HEK293T (cell line): ENCODE data around the gene MACC1.

Experiments used
- CTCF ChIA-PET: fragments of 350-600 bp; formaldehyde crosslinking; extraction: SDS; loops from one replicate; lab custom pipeline; 2021; ENCODE audit warnings: antibody characterized with exemption, inconsistent platforms; lab: Yijun Ruan, JAX
- POLR2A ChIA-PET: fragments of 350-600 bp; formaldehyde crosslinking; extraction: SDS; loops from one replicate; lab custom pipeline; 2020; ENCODE audit warnings: antibody characterized with exemption, inconsistent platforms; lab: Yijun Ruan, JAX
- DNase-seq: peaks from one replicate; pipeline ENCODE4 v3.0.0; 2012; ENCODE audit warnings: mixed read lengths; ENCODE audit errors: extremely low spot score
- ARNT ChIP-seq: fragments of 450-650 bp; IDR thresholded peaks from 2 replicates; pipeline ENCODE4 v1.6.1; 2017; ENCODE audit warnings: mild to moderate bottlenecking
- BHLHE40 ChIP-seq: fragments of 450-650 bp; IDR thresholded peaks from 2 replicates; pipeline ENCODE4 v1.6.1; 2016; ENCODE audit warnings: mild to moderate bottlenecking, moderate library complexity, borderline replicate concordance
- CTBP1 ChIP-seq: fragments of 450-650 bp; IDR thresholded peaks from 2 replicates; pipeline ENCODE4 v1.6.1; 2016; ENCODE audit warnings: borderline replicate concordance
- ELF4 ChIP-seq: fragments of 450-650 bp; IDR thresholded peaks from 2 replicates; pipeline ENCODE4 v1.6.1; 2017; ENCODE audit warnings: antibody characterized with exemption
- FOXA1 ChIP-seq: fragments of 450-650 bp; IDR thresholded peaks from 2 replicates; pipeline ENCODE4 v1.6.1; 2016; ENCODE audit warnings: mild to moderate bottlenecking
- FOXK2 ChIP-seq: fragments of 450-650 bp; IDR thresholded peaks from 2 replicates; pipeline ENCODE4 v1.6.1; 2016; ENCODE audit warnings: mild to moderate bottlenecking
- FOXM1 ChIP-seq: fragments of 450-650 bp; IDR thresholded peaks from 2 replicates; pipeline ENCODE4 v1.6.1; 2017; ENCODE audit warnings: mild to moderate bottlenecking, borderline replicate concordance
- HDGF ChIP-seq: fragments of 450-650 bp; IDR thresholded peaks from 2 replicates; pipeline ENCODE4 v1.6.1; 2017; ENCODE audit warnings: antibody characterized with exemption, borderline replicate concordance
- L3MBTL2 ChIP-seq: fragments of 450-650 bp; conservative IDR thresholded peaks from 2 replicates; pipeline ENCODE4 v1.6.1; 2016; ENCODE audit warnings: mild to moderate bottlenecking
- LEF1 ChIP-seq: fragments of 450-650 bp; IDR thresholded peaks from 2 replicates; pipeline ENCODE4 v1.6.1; 2017; ENCODE audit warnings: mild to moderate bottlenecking, borderline replicate concordance
- NFRKB ChIP-seq: fragments of 450-650 bp; IDR thresholded peaks from 2 replicates; pipeline ENCODE4 v1.6.1; 2016; ENCODE audit warnings: mild to moderate bottlenecking, moderate library complexity
- SP1 ChIP-seq: fragments of 450-650 bp; IDR thresholded peaks from 2 replicates; pipeline ENCODE4 v1.6.1; 2017
- SUZ12 ChIP-seq: fragments of 450-650 bp; IDR thresholded peaks from 2 replicates; pipeline ENCODE4 v1.6.1; 2016; ENCODE audit warnings: mild to moderate bottlenecking
- TARDBP ChIP-seq: fragments of 450-650 bp; IDR thresholded peaks from 2 replicates; pipeline ENCODE4 v1.6.1; 2016
- ZNF384 ChIP-seq: fragments of 450-650 bp; IDR thresholded peaks from 2 replicates; pipeline ENCODE4 v1.6.1; 2016
- TF ChIP-seq, protein P1 (sequence below): fragments of 450-650 bp; IDR thresholded peaks from 2 replicates; pipeline ENCODE4 v1.6.1; 2016

Gene MACC1

DNA sequence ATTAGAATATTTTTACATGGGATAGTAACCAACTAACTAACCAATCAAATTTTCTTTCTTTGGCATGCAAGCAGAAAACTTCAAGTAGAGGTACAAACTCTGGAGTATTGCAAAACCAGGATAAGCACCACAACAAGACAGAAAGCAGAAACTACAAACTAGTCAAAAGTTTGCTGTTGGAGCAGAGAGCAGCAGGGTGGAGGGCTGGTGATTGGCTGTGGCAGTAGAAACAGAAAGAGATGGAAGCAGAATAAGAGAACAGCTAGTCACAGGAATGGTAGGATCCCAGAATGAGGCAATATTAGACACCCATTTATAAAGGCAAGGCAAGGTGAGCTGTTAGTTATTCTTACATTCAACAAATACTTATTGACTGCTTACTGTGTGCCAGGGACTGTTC is 6.8 kb upstream of the MACC1 start:
- DNase-seq, result no peak
- CTCF ChIA-PET, result no interaction called here
- POLR2A ChIA-PET, result no interaction called here
- TF ChIP-seq, protein P1, sequence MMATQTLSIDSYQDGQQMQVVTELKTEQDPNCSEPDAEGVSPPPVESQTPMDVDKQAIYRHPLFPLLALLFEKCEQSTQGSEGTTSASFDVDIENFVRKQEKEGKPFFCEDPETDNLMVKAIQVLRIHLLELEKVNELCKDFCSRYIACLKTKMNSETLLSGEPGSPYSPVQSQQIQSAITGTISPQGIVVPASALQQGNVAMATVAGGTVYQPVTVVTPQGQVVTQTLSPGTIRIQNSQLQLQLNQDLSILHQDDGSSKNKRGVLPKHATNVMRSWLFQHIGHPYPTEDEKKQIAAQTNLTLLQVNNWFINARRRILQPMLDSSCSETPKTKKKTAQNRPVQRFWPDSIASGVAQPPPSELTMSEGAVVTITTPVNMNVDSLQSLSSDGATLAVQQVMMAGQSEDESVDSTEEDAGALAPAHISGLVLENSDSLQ, result no peak
- no peak for TF ChIP-seq LEF1
- TF ChIP-seq ARNT, result no peak
- no peak for TF ChIP-seq SP1
- TF ChIP-seq FOXK2, result no peak
- no peak for TF ChIP-seq ZNF384
- no peak for TF ChIP-seq L3MBTL2
- TF ChIP-seq HDGF, result no peak
- no peak for TF ChIP-seq ELF4
- no peak for TF ChIP-seq TARDBP
- no peak for TF ChIP-seq BHLHE40
- TF ChIP-seq FOXM1, result no peak
- TF ChIP-seq SUZ12, result no peak
- TF ChIP-seq FOXA1, result no peak

DNA sequence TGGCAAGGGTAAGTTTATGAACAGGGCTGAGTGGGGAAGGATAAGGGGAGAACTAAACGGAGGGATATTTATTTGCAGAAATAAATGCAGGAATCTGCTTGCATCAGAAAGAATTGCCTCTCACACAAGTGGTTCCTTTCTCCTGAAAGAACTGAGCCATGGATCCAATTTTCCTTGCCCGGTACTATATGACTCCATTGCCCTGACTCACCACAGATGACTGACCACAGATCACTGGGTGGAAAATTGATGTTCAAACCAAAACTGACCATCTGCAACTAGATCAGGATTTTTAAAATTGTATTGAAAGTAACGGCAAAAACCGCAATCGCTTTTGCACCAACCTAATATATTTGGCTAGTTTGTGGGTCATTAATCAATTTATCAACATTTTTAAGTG is 6.2 kb upstream of the MACC1 start:
- ChIA-PET POLR2A (no interaction called here), CTCF (no interaction called here)
- TF ChIP-seq FOXA1, result no peak
- no peak for TF ChIP-seq FOXM1
- DNase-seq, result no peak

DNA sequence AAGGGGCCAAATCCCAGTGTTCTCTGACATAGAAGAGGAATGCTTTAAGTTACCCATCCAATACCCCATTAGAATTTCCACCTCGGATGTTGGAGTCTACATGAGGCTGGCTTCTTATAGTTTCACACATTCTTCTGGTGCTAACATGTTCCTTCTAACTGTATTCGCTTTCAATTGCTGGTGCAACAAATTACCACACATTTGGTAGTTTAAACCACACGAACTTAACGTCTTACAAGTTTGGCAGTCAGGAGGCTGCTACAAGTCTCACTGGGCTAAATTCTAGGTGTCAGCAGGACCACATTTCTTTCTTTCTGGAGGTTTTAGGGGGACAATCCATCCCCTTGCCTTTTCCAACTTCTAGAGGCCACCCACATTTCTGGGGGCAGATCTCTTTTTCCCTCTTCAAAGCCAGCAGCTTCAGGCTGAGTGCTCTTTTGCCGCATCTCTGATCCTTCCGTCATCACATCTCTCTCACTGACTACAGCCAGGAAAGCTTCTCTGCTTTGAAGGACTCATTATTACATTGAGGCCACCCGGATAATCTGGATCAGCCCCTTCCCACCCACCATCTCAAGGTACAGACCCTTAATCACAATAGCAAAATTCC is 5.1 kb upstream of the MACC1 start:
- no peak for DNase-seq
- POLR2A ChIA-PET, result no interaction called here
- CTCF ChIA-PET, result no interaction called here
- TF ChIP-seq FOXM1 (no peak), ZNF384 (no peak), FOXK2 (no peak), CTBP1 (no peak), HDGF (no peak), FOXA1 (no peak), BHLHE40 (no peak), LEF1 (no peak), SUZ12 (no peak), SP1 (no peak), L3MBTL2 (no peak), NFRKB (no peak), ARNT (no peak), ELF4 (no peak), TARDBP (no peak)
- TF ChIP-seq, protein P1, result no peak

DNA sequence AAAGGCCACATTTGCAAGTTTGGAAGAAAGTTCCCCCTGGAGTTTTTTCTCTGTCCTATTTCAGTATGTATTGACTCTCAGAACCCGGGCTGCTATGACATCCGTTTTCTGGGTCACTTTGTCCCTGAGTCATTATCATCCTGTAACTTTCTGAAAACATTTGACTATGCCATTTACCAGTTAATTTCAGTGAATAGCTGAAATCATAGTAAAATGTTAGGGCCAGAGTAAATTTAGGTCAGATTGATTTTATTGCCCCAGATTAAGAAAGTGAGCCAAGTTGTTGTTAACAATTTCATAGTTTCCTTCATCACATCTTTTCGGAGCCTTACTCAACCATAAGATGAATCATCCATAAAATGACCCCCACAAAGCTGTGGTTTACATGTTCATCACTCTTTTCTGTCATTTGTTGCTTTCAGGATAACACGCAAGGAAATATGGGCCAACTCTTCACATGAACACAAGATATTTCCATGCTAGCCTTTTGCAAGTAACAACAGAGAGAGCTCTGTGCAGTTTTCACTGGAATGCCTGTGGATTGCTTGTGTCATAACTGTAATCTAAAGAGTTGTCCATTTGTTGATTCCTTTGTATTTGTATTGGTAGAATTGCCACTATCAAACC is 3.9 kb upstream of the MACC1 start:
- no peak for DNase-seq
- CTCF ChIA-PET, result interaction anchor here (0.5 to 1.0 kb wide), 3 partner anchors 8 to 803 kb away, joined by 3 read pairs; no protein-coding TSS in a partner anchor
- TF ChIP-seq FOXA1 (no peak), FOXK2 (no peak), NFRKB (no peak), L3MBTL2 (no peak), TARDBP (no peak), LEF1 (no peak), FOXM1 (no peak)
- TF ChIP-seq, protein P1, result no peak
- POLR2A ChIA-PET, result no interaction called here

DNA sequence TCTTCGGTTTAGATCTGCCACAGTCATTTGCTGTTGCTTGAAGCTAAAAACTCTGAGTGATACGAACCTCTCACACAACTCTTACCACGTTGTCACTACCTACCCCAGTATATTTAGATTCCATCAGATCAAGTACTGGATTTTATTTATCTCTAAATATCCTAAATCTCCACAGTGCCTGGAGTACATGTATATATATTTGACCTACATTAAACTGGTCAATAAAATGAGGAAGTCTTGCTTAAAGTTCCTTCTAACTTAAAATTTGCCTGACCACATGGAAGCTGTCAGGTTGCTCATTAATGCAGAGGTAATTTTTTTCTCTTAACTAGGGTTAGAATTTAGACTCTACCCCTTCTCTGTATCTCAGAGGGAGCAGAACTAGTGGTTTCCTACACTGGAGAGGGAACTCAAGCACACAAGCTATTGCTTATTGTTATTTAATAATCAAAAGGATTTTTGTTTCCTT is 3.1 kb upstream of the MACC1 start:
- ChIA-PET POLR2A (no interaction called here), CTCF (no interaction called here)
- no peak for DNase-seq
- TF ChIP-seq SP1, result no peak

DNA sequence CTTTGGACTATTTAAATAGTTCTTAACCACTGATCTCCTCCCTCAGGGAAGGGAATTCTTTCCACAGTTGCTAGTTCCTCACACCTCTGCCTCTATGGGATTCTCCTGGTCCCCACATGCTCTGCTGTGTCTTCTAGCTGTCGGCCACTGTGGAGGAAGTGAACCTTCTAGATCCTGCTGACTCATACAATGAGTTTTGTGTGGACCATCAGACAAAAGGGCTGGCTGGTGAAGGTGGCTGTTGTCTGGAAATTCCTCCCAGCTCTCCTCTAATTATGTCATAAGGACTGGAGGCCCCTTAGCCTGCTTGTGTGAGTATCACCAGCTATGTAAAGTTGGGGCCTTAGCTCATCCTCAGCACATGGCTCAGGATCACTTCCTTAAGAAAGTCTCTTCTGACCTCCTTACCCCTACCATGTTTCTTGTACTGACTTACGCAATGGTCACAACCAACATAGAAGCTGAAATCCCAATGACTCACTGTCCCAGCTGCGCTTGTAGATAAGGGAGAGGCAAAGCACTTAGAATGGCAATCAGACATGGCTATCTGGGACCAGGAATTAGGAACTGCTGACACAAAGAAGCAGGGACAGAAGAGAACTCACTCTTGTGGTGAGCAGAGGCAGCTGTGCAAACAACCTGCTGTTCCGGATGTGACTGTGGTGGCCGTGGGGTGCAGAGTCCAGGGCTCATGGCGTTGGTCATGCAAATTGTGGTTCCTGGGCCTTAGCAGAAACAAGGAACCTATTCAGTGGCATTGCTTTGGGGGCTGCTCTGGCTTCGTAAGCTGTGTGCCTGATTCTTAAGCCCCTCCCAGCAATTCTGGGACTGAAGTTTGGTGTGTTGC is 2.5 kb upstream of the MACC1 start:
- DNase-seq, result no peak
- TF ChIP-seq SUZ12, result no peak
- TF ChIP-seq LEF1, result no peak
- no peak for TF ChIP-seq L3MBTL2
- TF ChIP-seq NFRKB, result no peak
- TF ChIP-seq FOXK2, result no peak
- POLR2A ChIA-PET, result interaction anchor here (0.7 to 0.8 kb wide), 2 partner anchors 12 to 110 kb away, joined by 3 read pairs; no protein-coding TSS in a partner anchor
- CTCF ChIA-PET, result interaction anchor here (0.9 kb wide), 1 partner anchor 34 kb away, joined by 3 read pairs; no protein-coding TSS in a partner anchor
